Loucy (cell line): ENCODE results near the gene MVB12A.

Source experiments
- CTCF ChIP-seq: fragments of 200-600 bp; sonication (generic); conservative IDR thresholded peaks from 2 replicates; pipeline ENCODE4 v1.5.1; 2014; ENCODE audit warnings: mild to moderate bottlenecking, antibody characterized with exemption, low read length
- EZH2phosphoT487 ChIP-seq: fragments of 200-600 bp; IDR thresholded peaks from 2 replicates; pipeline ENCODE4 v1.6.1; 2018; ENCODE audit warnings: antibody characterized with exemption, mild to moderate bottlenecking, moderate library complexity, borderline replicate concordance

DNA sequence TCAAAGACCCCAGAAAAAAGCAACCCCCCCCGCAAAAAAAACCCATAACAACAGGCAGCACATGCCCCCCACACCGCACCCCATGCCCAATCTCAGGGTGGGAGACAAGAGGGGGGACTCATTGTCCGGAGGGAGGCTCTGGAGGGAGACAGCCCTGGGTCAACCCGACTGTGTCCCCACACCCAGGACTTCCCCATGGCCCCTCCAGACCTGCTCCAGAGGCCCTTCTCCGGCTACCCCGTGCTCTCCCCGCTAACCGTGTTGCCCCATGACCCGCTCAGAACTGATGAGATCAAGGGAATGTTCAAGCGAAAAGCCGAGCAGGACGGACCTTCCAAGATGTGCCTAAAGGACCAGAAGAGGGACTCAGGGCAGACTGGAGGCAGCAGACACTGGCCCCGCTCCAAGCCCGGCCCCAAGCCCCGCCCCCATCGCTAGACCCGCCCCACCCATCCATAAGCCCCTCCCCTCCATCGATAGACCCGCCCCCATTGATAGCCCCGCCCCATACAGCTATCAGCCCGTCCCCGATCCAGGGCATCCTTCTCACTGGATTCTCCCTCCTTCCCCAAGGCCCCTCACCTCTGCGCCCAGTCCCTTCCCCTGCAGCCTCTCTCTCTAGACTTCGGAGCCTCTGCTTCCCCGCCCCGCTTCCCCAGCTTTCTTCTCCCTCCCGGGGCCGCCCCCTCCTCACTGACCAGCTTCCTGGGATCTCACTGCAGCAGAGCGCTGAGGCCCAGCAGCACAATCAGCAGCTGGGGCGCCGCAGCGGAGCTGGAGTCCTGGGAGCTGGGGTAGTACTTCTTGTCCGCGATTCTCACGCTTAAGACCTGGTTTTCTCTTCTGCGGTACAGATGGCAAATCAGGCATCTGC lies 16.6 kb upstream of the MVB12A start:
- TF ChIP-seq CTCF (no peak), EZH2phosphoT487 (no peak)
